Camera-type eye (tissue), 1 donor: ENCODE data around the gene DOP1A. TPM values are rescaled to one million over a fixed set of nuclear protein-coding genes. Genes with fewer than 3 reads are reported as not detected.

Source experiments
- total RNA-seq: library from RNA; depleted of rRNA; stranded (reverse); fragments of >200 nt; gene quantifications from one replicate; pipeline ENCODE4 v1.2.3, GENCODE V29; 2014

DOP1A gene
- 85.2 TPM for total RNA-seq

GRCh38 chr6:83067448-83068439 is at the start of gene DOP1A:
Gene DOP1A, plus strand, starts transcription at chr6:83067671. Its CDS starts 29,307 bp downstream, at chr6:83096978.

GRCh38 chr6:83065511-83066192 is 1.8 kb upstream of the DOP1A start, which contains the start of gene UBE3D:
Gene UBE3D, minus strand, starts transcription at chr6:83065841. Its CDS starts 123 bp downstream, at chr6:83065718.

GRCh38 chr6:83192871-83193746 is 125.6 kb downstream of the DOP1A start, which contains the start of the genes PGM3 and RWDD2A:
Gene PGM3, minus strand, starts transcription at chr6:83193265. Its CDS starts 2,253 bp downstream, at chr6:83191012.
Gene RWDD2A, plus strand, starts transcription at chr6:83193357. Its CDS starts 1,095 bp downstream, at chr6:83194452.

Other genes starting within 250 kb of the DOP1A start
- gene UBE3D, start 1.8 kb upstream of the DOP1A start, total RNA-seq = 25.6 TPM
- 135 TPM for gene PGM3, start 125.6 kb downstream of the DOP1A start, total RNA-seq
- 7.6 TPM for gene RWDD2A, start 125.7 kb downstream of the DOP1A start, total RNA-seq